GM18508 (cell line): Measurements from ENCODE around the gene TMOD3.

Source experiments
- ATAC-seq: cut with Tn5 transposase; IDR thresholded peaks from one replicate; pipeline ENCODE4 v1.9.1; 2021; ENCODE audit warnings: moderate number of reproducible peaks; ENCODE audit not compliant: insufficient read depth, unreplicated experiment

The TMOD3 gene

DNA sequence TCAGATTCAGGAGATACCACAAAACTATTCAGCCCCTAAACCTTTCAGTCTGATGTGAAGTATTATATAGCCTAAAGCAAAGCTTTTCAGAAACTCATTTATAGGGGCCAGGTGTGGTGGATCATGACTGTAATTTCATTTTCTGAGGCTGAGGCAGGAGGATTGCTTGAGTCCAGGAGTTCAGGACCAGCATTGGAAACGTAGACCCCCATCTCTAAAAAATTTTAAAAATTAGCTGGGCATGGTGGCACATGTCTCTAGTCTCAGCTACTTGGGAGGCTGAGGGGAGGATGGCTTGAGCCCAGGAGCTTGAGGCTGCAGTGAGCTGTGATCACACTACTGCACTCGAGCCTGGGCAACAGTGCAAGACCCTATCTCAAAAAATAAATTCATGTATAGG lies 60.0 kb downstream of the TMOD3 start:
- no peak for ATAC-seq

DNA sequence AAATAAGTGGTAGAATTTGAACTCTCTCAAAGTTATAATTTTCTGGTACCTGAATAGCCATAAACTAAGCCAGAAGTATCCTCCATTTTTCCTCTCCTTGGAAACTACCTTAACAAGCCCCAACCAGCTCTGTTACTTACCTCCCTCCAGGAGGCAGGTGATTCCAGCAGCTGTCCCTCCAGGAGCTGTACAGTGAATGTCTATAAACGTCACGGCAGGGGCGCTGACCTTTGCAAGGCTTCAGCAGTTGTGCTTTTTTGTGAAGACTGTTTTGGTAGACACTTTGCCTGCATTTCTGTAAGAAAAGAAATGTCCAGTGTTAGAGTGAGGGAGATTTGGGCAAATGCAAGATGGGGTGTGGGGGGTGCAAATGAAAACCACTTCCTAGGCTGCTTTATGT lies 75.0 kb downstream of the TMOD3 start:
- no peak for ATAC-seq

DNA sequence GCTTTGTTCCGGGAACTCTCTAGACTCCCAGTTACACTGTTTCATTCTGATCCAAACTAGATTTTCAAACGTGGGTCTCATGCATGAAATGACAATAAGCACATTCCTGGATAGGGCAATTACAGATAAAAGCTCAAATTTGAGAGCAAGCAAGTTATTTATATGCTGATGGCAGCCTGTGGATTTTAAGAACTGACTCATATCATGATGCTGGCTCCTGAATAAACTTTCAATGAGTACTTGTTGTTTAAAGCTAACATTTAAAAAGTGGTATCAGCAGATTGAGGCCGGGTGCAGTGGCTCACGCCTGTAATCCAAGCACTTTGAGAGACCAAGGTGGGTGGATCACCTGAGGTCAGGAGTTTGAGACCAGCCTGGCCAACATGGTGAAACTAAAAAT lies 75.5 kb downstream of the TMOD3 start:
- no peak for ATAC-seq

DNA sequence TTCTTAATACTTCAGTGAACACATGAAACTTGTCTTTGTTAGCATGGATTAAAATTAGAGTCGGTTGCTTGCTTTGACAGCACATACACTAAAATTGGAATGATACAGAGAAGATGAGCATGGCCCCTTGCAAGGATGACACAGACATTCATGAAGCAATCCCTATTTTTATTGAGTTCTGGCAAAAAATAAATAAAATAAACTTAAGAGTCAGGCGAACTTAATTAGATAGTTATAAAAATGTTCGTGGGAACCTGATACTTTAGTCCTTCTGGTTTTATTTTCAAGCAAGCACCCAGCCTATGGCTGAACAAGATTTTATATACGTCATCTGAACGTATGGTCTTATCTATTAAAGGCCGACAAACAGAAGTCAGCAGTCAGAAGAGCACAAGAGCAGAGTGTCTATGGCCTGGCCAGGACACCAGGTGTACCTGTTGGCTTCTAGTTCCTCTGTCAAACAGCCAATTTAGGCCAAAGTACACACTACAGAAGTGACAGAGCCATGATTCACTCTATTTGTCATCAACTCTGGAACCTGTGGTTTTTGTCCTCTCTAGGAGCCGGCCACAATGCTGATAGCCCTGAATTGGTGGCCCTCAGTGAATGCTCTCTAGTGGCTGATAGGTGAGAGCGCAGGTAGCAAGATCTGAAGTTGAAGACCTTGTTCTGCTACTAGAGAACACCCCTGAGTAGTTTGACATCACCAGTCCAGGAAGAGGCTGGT lies 77.8 kb downstream of the TMOD3 start:
- ATAC-seq = no peak

GRCh38 chr15:51908316-51908715 lies 78.9 kb downstream of the TMOD3 start:
- ATAC-seq = no peak

DNA sequence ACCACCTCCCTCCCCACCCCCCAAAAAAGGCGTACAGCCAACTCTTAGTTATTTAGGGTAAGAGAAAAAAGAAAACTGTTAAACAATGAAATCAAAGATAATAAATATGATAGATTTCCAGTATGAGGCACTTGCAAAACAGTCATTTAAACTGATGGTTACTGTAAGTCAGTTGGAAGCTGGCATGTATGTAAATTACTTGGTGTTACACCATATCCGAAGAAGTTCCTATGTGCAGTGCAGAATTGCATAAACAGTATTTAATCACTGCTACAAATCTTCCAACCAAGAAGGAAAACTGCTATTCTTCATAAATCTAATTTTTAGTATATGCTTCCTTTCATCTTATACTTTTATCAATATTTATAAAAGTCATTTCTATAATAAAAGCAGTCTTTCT lies 80.1 kb downstream of the TMOD3 start:
- no peak for ATAC-seq

GRCh38 chr15:51912528-51912927 lies 83.1 kb downstream of the TMOD3 start:
- ATAC-seq = no peak

GRCh38 chr15:51917493-51917892 lies 88.0 kb downstream of the TMOD3 start:
- ATAC-seq = no peak

GRCh38 chr15:51924156-51925068 lies 95.0 kb downstream of the TMOD3 start:
- no peak for ATAC-seq

- ATAC-seq = no peak
These were observed 97.4 kb downstream of the TMOD3 start for GRCh38 chr15:51926809-51927208.

DNA sequence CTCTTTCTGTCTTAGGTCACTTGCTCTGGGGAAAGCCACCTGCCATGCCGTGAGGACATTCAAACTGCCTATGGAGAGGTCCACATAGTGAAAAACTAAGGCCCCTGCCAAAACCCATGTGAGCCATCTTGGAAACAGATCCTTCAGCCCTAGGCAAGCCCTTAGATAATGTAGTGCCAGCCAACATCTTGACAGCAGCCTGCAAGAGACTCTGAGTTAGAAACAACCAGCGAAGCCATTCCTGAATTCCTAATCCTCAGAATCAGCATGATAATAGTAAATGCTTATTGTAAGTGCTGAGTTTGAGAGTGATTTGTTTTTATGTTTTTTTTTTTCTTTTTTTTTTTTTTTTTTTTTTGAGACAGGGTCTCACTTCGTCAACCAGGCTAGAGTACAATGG lies 101.6 kb downstream of the TMOD3 start:
- no peak for ATAC-seq

DNA sequence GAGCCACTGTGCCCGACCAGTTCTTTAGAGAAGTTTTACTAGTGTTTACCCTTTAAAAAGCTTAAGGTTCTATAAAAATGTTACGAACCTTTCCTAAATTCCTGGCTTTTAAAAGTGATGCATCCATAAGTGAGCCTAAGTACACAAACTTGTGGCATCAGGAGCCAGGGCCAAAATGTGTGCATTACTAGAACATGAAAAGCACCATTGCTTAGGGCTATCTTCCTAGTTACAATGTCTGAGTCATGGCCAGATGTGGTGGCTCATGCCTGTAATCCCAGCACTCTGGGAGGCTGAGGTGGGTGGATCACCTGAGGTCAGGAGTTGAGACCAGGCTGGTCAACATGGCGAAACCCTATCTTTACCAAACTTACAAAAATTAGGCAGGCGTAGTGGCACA lies 102.2 kb downstream of the TMOD3 start:
- no peak for ATAC-seq

DNA sequence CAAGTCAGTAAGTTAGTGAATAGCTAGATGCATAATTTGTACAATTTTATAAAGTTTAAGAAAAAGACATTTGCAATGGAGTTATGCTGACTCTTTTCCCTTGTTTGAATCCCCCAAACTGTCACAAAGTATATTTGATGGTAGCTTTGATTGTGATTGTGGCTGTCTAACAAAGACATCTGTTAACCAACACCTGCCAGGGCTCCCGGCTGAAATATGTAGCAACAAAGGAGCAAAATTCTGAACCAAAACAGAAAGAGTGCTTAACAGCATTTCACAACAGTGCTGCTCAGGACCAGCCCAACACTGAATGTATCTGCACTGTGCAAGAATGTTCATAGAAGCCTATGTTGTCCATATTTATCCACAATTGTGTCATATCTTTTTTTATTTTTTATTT lies 102.7 kb downstream of the TMOD3 start:
- ATAC-seq = no peak

- peak; percentile 80 for ATAC-seq
These were observed 106.1 kb downstream of the TMOD3 start for GRCh38 chr15:51935466-51936104.

- ATAC-seq = no peak
These were observed 106.6 kb downstream of the TMOD3 start for GRCh38 chr15:51936105-51936478.

DNA sequence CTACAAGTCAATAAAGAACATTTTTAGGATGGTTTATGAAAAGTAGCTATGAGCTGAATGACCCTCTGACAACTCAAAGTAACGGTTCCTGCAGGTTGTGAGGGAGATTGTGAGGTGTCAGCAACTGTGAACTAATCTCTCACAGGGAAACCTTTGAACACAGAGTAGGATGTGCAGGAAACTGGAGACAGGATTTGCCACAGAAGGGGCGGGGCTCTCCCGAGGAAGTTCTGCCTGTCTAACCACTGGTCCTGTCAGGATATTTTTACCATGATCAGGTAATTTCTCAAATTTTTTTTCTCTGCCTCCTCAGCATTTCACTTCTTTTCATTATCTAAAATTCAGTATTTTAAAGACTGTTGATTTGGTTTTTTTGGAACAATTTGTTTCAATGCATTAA lies 108.8 kb downstream of the TMOD3 start:
- no peak for ATAC-seq

DNA sequence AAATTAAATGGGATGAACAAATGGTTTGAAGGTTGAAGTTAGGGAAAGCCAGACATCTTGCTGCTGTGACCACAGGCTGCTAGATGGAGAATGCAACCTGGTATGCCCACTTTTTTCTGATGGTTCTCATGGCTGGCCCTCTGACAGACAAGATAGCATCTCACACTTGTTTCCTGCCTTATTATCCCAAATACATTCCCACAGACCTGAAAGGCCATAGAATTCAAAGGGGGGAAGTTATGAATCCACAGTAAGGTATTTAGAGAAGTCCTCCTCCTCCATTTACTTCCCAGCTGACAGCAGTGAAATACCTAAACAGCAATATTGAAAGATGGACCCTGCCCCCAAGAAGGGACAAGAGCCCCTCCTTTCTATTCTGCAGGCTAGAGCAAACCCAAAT lies 109.8 kb downstream of the TMOD3 start:
- ATAC-seq = no peak

- no peak for ATAC-seq
These were observed 117.7 kb downstream of the TMOD3 start for GRCh38 chr15:51947124-51947523.

GRCh38 chr15:51952805-51953204 lies 123.4 kb downstream of the TMOD3 start:
- no peak for ATAC-seq

DNA sequence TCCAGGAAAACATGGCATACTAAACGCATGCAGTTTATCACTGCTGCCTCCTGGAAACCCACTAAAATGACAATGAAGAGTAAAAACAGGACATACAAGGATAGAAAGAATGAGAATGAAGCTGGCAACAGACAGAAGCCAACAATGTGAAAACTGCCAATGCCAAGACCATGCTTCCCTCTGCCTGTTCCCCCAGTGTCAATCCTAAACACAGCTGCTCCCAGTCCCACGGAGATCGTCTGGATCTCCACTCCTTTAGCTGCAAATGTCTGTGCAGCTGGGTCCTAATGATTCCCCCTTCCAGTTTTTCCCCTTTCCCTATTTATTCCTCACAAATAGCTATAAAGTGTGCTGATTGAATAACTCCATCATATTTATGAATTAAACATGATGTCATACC lies 126.1 kb downstream of the TMOD3 start:
- no peak for ATAC-seq
